ENCODE results near the gene ZNF134. TPM values are rescaled to one million over a fixed set of nuclear protein-coding genes. Genes with fewer than 3 reads are reported as not detected.

Gene ZNF134
- polyA plus RNA-seq, result 18.3 TPM
- long read RNA-seq, donor 1, full-length matches to known transcripts, result 3 of 3 reads
- long read RNA-seq, donor 1, partial matches to known transcripts, result 0 of 3 reads
- long read RNA-seq, donor 1, other reads (novel, unspliced or antisense), result 0 of 3 reads
- long read RNA-seq, donor 2, full-length matches to known transcripts, result 16 of 16 reads
- long read RNA-seq, donor 2, partial matches to known transcripts, result 0 of 16 reads
- long read RNA-seq, donor 2, other reads (novel, unspliced or antisense), result 0 of 16 reads
- long read RNA-seq, donor 3, full-length matches to known transcripts, result 5 of 5 reads
- long read RNA-seq, donor 3, partial matches to known transcripts, result 0 of 5 reads
- long read RNA-seq, donor 3, other reads (novel, unspliced or antisense), result 0 of 5 reads
- long read RNA-seq, donor 4, full-length matches to known transcripts, result 1 of 1 reads
- long read RNA-seq, donor 4, partial matches to known transcripts, result 0 of 1 reads
- long read RNA-seq, donor 4, other reads (novel, unspliced or antisense), result 0 of 1 reads
- long read RNA-seq, donor 5, full-length matches to known transcripts, result 4 of 4 reads
- long read RNA-seq, donor 5, partial matches to known transcripts, result 0 of 4 reads
- long read RNA-seq, donor 5, other reads (novel, unspliced or antisense), result 0 of 4 reads
- long read RNA-seq, donor 6, full-length matches to known transcripts, result 7 of 7 reads
- long read RNA-seq, donor 6, partial matches to known transcripts, result 0 of 7 reads
- long read RNA-seq, donor 6, other reads (novel, unspliced or antisense), result 0 of 7 reads
- long read RNA-seq, donor 7, full-length matches to known transcripts, result 1 of 1 reads
- long read RNA-seq, donor 7, partial matches to known transcripts, result 0 of 1 reads
- long read RNA-seq, donor 7, other reads (novel, unspliced or antisense), result 0 of 1 reads
- long read RNA-seq, donor 8, full-length matches to known transcripts, result 8 of 8 reads
- long read RNA-seq, donor 8, partial matches to known transcripts, result 0 of 8 reads
- long read RNA-seq, donor 8, other reads (novel, unspliced or antisense), result 0 of 8 reads
- long read RNA-seq, donor 9, full-length matches to known transcripts, result 8 of 8 reads
- long read RNA-seq, donor 9, partial matches to known transcripts, result 0 of 8 reads
- long read RNA-seq, donor 9, other reads (novel, unspliced or antisense), result 0 of 8 reads
- long read RNA-seq, donor 10, full-length matches to known transcripts, result 6 of 6 reads
- long read RNA-seq, donor 10, partial matches to known transcripts, result 0 of 6 reads
- long read RNA-seq, donor 10, other reads (novel, unspliced or antisense), result 0 of 6 reads
- long read RNA-seq, donor 11, full-length matches to known transcripts, result 5 of 5 reads
- long read RNA-seq, donor 11, partial matches to known transcripts, result 0 of 5 reads
- long read RNA-seq, donor 11, other reads (novel, unspliced or antisense), result 0 of 5 reads

- peaks cover 40% of the 10 kb centered on the region for H3K9me3 ChIP-seq (ENCODE audit: control insufficient read depth, low read depth, low read length)
- peaks cover 37% of the 10 kb centered on the region for H3K36me3 ChIP-seq (ENCODE audit: control insufficient read depth, insufficient read depth, low read length)
- WGBS (ENCODE audit: insufficient coverage, low lambda C conversion rate), result no CpG with 5 or more reads among the region's 64 CpGs
- DNase-seq, result peak; percentile 93 to 94
- no peaks in the 10 kb centered on the region for H3K27me3 ChIP-seq (ENCODE audit: control insufficient read depth, insufficient read depth, low read length)
- peak within 1 kb of the TSS; percentile 97 for H3K4me3 ChIP-seq (ENCODE audit: low read length)
- no peaks in the 10 kb centered on the region for H3K4me1 ChIP-seq (ENCODE audit: control insufficient read depth, insufficient read depth, low read length)
- H3K27ac ChIP-seq (ENCODE audit: low read length), result peak within 1 kb of the TSS; percentile 39
These were observed at the start of gene ZNF134 for GRCh38 chr19:57613941-57614743. Gene ZNF134, plus strand, starts transcription at chr19:57614242. Its CDS starts 5,227 bp downstream, at chr19:57619469.

GRCh38 chr19:57566396-57567265, 47.4 kb upstream of the ZNF134 start:
- Histone ChIP-seq H3K4me1 (ENCODE audit: control insufficient read depth, insufficient read depth, low read length) (no peaks in the 10 kb centered on the region), H3K27ac (ENCODE audit: low read length) (no peak overlapping the region), H3K27me3 (ENCODE audit: control insufficient read depth, insufficient read depth, low read length) (no peaks in the 10 kb centered on the region), H3K9me3 (ENCODE audit: control insufficient read depth, low read depth, low read length) (peaks cover 24% of the 10 kb centered on the region), H3K36me3 (ENCODE audit: control insufficient read depth, insufficient read depth, low read length) (peaks cover under 1% of the 10 kb centered on the region), H3K4me3 (ENCODE audit: low read length) (no peak overlapping the region)
- no peak for DNase-seq
- no CpG with 5 or more reads among the region's 7 CpGs for WGBS (ENCODE audit: insufficient coverage, low lambda C conversion rate)

GRCh38 chr19:57570707-57571106, 43.3 kb upstream of the ZNF134 start:
- no peak for DNase-seq
- H3K9me3 ChIP-seq (ENCODE audit: control insufficient read depth, low read depth, low read length), result peaks cover 42% of the 10 kb centered on the region
- H3K27ac ChIP-seq (ENCODE audit: low read length), result no peak overlapping the region
- peaks cover 41% of the 10 kb centered on the region for H3K36me3 ChIP-seq (ENCODE audit: control insufficient read depth, insufficient read depth, low read length)
- H3K27me3 ChIP-seq (ENCODE audit: control insufficient read depth, insufficient read depth, low read length), result no peaks in the 10 kb centered on the region
- H3K4me1 ChIP-seq (ENCODE audit: control insufficient read depth, insufficient read depth, low read length), result no peaks in the 10 kb centered on the region
- H3K4me3 ChIP-seq (ENCODE audit: low read length), result no peak overlapping the region

- H3K9me3 ChIP-seq (ENCODE audit: control insufficient read depth, low read depth, low read length), result peaks cover 45% of the 10 kb centered on the region
- H3K4me1 ChIP-seq (ENCODE audit: control insufficient read depth, insufficient read depth, low read length), result no peaks in the 10 kb centered on the region
- H3K36me3 ChIP-seq (ENCODE audit: control insufficient read depth, insufficient read depth, low read length), result peaks cover 54% of the 10 kb centered on the region
- H3K27me3 ChIP-seq (ENCODE audit: control insufficient read depth, insufficient read depth, low read length), result no peaks in the 10 kb centered on the region
- WGBS (ENCODE audit: insufficient coverage, low lambda C conversion rate), result no CpG with 5 or more reads among the region's 3 CpGs
- H3K4me3 ChIP-seq (ENCODE audit: low read length), result no peak overlapping the region
- no peak overlapping the region for H3K27ac ChIP-seq (ENCODE audit: low read length)
- no peak for DNase-seq
These were observed 41.6 kb upstream of the ZNF134 start for GRCh38 chr19:57572415-57572947.

- H3K27ac ChIP-seq (ENCODE audit: low read length), result no peak overlapping the region
- H3K27me3 ChIP-seq (ENCODE audit: control insufficient read depth, insufficient read depth, low read length), result no peaks in the 10 kb centered on the region
- H3K4me3 ChIP-seq (ENCODE audit: low read length), result no peak overlapping the region
- H3K36me3 ChIP-seq (ENCODE audit: control insufficient read depth, insufficient read depth, low read length), result peaks cover 53% of the 10 kb centered on the region
- H3K9me3 ChIP-seq (ENCODE audit: control insufficient read depth, low read depth, low read length), result peaks cover 37% of the 10 kb centered on the region
- no peak for DNase-seq
- H3K4me1 ChIP-seq (ENCODE audit: control insufficient read depth, insufficient read depth, low read length), result peaks cover 6% of the 10 kb centered on the region
These were observed 37.4 kb upstream of the ZNF134 start for GRCh38 chr19:57576661-57577060.

GRCh38 chr19:57578487-57579205, 35.4 kb upstream of the ZNF134 start, which contains the start of gene ZNF416:
Gene ZNF416, minus strand, starts transcription at chr19:57578911. Its CDS starts 207 bp downstream, at chr19:57578704.
- WGBS (ENCODE audit: insufficient coverage, low lambda C conversion rate), result no CpG with 5 or more reads among the region's 62 CpGs
- peaks cover 34% of the 10 kb centered on the region for H3K36me3 ChIP-seq (ENCODE audit: control insufficient read depth, insufficient read depth, low read length)
- H3K27ac ChIP-seq (ENCODE audit: low read length), result peak within 1 kb of the TSS; percentile 47
- H3K9me3 ChIP-seq (ENCODE audit: control insufficient read depth, low read depth, low read length), result peaks cover 49% of the 10 kb centered on the region
- H3K27me3 ChIP-seq (ENCODE audit: control insufficient read depth, insufficient read depth, low read length), result peaks cover 2% of the 10 kb centered on the region
- H3K4me3 ChIP-seq (ENCODE audit: low read length), result peak within 1 kb of the TSS; percentile 86
- H3K4me1 ChIP-seq (ENCODE audit: control insufficient read depth, insufficient read depth, low read length), result peaks cover 13% of the 10 kb centered on the region
- DNase-seq, result peak; percentile 99

GRCh38 chr19:57583104-57583520, 30.9 kb upstream of the ZNF134 start:
- DNase-seq, result no peak
- H3K27ac ChIP-seq (ENCODE audit: low read length), result no peak overlapping the region
- H3K4me1 ChIP-seq (ENCODE audit: control insufficient read depth, insufficient read depth, low read length), result peaks cover 13% of the 10 kb centered on the region
- WGBS (ENCODE audit: insufficient coverage, low lambda C conversion rate), result no CpG with 5 or more reads among the region's 21 CpGs
- peaks cover 31% of the 10 kb centered on the region for H3K9me3 ChIP-seq (ENCODE audit: control insufficient read depth, low read depth, low read length)
- H3K36me3 ChIP-seq (ENCODE audit: control insufficient read depth, insufficient read depth, low read length), result peaks cover 14% of the 10 kb centered on the region
- peak overlapping the region; percentile 76 for H3K4me3 ChIP-seq (ENCODE audit: low read length)
- peaks cover 2% of the 10 kb centered on the region for H3K27me3 ChIP-seq (ENCODE audit: control insufficient read depth, insufficient read depth, low read length)
